Psoas muscle (tissue), 8 donors: Measurements from ENCODE around the gene MEX3C. TPM values are rescaled to one million over a fixed set of nuclear protein-coding genes. Genes with fewer than 3 reads are reported as not detected.
A peak's percentile ranks its signal among the peaks of the same experiment; 100 is the strongest.

Experiments
- ATAC-seq, 4 donors: fragments of 200-7000 bp; cut with Tn5 transposase; one replicate each; pipeline ENCODE4 v1.9.1; 2020; ENCODE audit warnings: moderate library complexity in 3 of 4, mild to moderate bottlenecking in 2 of 4
- DNase-seq, 2 donors: peaks; one replicate each; pipeline ENCODE4 v3.0.0-alpha.2; 2020
- H3K27ac ChIP-seq: fragments of 200-600 bp; one replicate; pipeline ENCODE4 v1.8.0; 2022
- H3K27me3 ChIP-seq, 3 donors: fragments of 200-600 bp in 1 of 3; one replicate each; pipeline versions ENCODE4 v1.6.1 to v1.8.0; 2013 to 2022; ENCODE audit warnings: low read length in 2 of 3, mild to moderate bottlenecking in 2 of 3, moderate library complexity in 1 of 3; ENCODE audit not compliant: insufficient read depth in 3 of 3
- H3K36me3 ChIP-seq, 2 donors: fragments of 200-600 bp in 1 of 2; one replicate each; pipeline versions ENCODE4 v1.6.1 to v1.8.0; 2013 to 2022; ENCODE audit warnings: low read depth in 1 of 2, mild to moderate bottlenecking in 1 of 2, moderate library complexity in 1 of 2; ENCODE audit not compliant: insufficient read depth in 1 of 2
- H3K4me1 ChIP-seq: fragments of 200-600 bp; one replicate; pipeline ENCODE4 v1.8.0; 2022
- H3K4me3 ChIP-seq: fragments of 200-600 bp; one replicate; pipeline ENCODE4 v1.8.0; 2022; ENCODE audit warnings: mild to moderate bottlenecking
- H3K9me3 ChIP-seq: fragments of 200-600 bp; one replicate; pipeline ENCODE4 v1.8.0; 2022
- WGBS, 3 donors: extraction: QIAGEN DNeasy Blood & Tissue Kit; methylation state at CpG; one replicate each; pipeline versions ENCODE4 v1.1.6 to v1.1.7; 2013; 5-methylcytosine and 5-hydroxymethylcytosine counted together
- intact Hi-C, 2 donors: fragments of 100-400 bp; cut with DNase I; formaldehyde crosslinking; loops; one replicate each; pipeline versions ENCODE4 v1.11.0 to v1.14.2; 2022
- polyA plus RNA-seq, 3 donors: library from polyadenylated mRNA; stranded (reverse); fragments of 200-250 nt; gene quantifications; one replicate each; pipeline ENCODE4 v1.2.3, GENCODE V29; 2013
- total RNA-seq, 4 donors: library from RNA; stranded (reverse); fragmentation: NEBNext Ultra II Directional in 2 of 4; extraction: Animal tissue kit (Norgen Biotek cat#: 25700) in 2 of 4; gene quantifications; one replicate each; pipeline versions ENCODE4 v1.2.1 to v1.2.4, GENCODE V29; 2021 to 2023
- TF ChIP-seq, protein P1 (sequence below): fragments of 200-600 bp; IDR thresholded peaks from one replicate; pipeline ENCODE4 v1.8.0; 2022; ENCODE audit warnings: antibody characterized with exemption
- donor health status: healthy with polysubstance abuse.
- donor health status: DM: no; HTN: no; CAD: no; lungs with moderate emphysema.
- donor health status: Bipolar disorder and iron deficiency.
- donor health status: healthy.
- donor health status: DM: yes; HTN: yes; CAD: no.
- donor health status: DM: no; HTN: no; CAD: no.
- donor health status: DM: no; HTN: no; CAD: no.
- donor health status: DM: yes; HTN: yes; CAD: no.

MEX3C gene
- total and polyA plus RNA-seq, 7 donors, result 5.1 to 15.1 (median 13.6) TPM

DNA sequence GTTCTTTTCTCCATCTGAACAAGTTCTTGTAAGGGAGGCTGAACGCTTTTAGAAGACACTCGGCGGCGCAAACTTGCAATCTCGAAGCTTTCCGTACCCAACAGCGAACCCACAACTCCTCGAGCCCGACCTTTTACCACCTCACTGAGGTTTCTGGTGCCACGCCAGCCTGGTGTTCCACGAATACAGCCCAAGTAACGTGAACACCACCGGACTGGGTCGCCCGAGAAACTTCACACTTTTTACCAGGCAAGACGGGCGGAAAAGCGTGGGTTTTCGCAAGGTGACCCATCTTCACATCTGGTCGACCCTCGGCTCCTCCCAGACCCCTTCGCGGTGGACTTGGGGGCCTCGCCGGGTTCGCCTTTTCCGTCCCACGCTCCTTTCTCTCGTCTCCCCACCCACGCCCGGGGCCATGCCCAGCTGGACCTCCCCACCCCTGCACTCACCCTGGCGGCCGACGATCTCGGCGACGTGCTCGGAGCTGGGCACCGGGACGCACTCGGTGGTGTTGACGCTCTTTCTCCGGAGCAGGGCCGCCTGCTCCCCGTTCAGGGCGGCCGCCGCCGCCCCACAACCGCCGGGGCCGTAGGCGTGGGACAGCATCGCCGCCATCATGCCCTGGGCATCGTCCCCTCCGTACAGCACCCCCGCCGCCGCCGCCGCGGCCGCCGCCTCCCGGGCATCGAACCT, 1.2 kb downstream of the MEX3C start:
- H3K4me3 ChIP-seq, result peak overlapping the region; percentile 91
- peak in 1 of 4 donors; percentile 2 for ATAC-seq
- 0 to 1% (median 0%) methylated on average over 53 to 66 of the region's 67 CpGs for WGBS, 3 donors
- intact Hi-C loops, result loop anchor here in 1 of 2 donors (5.0 to 10.0 kb wide), 2 partner anchors 229 to 911 kb away; partner anchors contain the start of genes CXXC1, ELAC1 and MBD1
- H3K9me3 ChIP-seq, result no peaks in the 10 kb centered on the region
- no peaks in the 10 kb centered on the region for H3K36me3 ChIP-seq
- TF ChIP-seq, protein P1, sequence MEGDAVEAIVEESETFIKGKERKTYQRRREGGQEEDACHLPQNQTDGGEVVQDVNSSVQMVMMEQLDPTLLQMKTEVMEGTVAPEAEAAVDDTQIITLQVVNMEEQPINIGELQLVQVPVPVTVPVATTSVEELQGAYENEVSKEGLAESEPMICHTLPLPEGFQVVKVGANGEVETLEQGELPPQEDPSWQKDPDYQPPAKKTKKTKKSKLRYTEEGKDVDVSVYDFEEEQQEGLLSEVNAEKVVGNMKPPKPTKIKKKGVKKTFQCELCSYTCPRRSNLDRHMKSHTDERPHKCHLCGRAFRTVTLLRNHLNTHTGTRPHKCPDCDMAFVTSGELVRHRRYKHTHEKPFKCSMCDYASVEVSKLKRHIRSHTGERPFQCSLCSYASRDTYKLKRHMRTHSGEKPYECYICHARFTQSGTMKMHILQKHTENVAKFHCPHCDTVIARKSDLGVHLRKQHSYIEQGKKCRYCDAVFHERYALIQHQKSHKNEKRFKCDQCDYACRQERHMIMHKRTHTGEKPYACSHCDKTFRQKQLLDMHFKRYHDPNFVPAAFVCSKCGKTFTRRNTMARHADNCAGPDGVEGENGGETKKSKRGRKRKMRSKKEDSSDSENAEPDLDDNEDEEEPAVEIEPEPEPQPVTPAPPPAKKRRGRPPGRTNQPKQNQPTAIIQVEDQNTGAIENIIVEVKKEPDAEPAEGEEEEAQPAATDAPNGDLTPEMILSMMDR, result no peak
- no peaks in the 10 kb centered on the region for H3K27me3 ChIP-seq
- peak overlapping the region; percentile 88 for H3K27ac ChIP-seq
- peaks cover 41% of the 10 kb centered on the region for H3K4me1 ChIP-seq
- DNase-seq, result peak; percentile 58 to 66

DNA sequence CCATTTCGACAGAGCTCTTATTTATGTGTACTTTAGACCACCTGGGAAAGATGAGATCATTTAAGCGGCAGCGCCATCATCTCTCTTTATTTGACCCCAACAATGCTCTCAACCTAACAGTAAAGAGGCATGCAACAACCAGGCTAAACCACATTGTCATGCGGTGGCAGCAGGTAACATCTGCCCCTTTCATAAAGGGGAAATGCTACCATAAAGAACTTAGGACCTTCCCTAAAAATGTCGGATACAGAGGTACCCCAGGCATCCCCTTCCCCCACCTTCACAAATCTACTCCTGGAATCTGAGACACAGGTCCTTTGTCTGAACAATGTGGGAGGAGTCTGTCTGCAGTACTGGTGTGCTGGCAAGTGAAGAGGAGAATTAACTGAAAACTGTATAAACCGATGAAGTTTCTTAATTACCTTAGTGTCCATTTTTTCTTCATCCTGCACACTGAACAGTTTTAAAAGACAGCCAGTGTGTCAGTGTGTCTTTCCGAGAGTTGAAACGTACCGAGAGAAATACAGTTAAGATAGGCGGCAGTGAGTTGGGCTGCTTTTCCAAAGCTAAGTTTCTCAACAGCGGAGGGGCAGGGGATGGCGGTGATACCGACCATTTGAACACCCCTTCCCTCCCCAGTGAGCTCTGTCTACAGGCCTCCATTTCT, 1.9 kb downstream of the MEX3C start:
- Histone ChIP-seq H3K4me3 (peak overlapping the region; percentile 91), H3K27ac (peak overlapping the region; percentile 88), H3K4me1 (peaks cover 48% of the 10 kb centered on the region), H3K27me3 (no peaks in the 10 kb centered on the region), H3K9me3 (no peaks in the 10 kb centered on the region), H3K36me3 (no peaks in the 10 kb centered on the region)
- DNase-seq, result no peak
- TF ChIP-seq, protein P1, result no peak
- ATAC-seq, result no peak
- intact Hi-C loops, result loop anchor here in 1 of 2 donors (5.0 to 10.0 kb wide), 2 partner anchors 228 to 911 kb away; partner anchors contain the start of genes CXXC1, ELAC1 and MBD1
- 1 to 3% (median 2%) methylated on average over 13 of the region's 13 CpGs for WGBS, 3 donors

DNA sequence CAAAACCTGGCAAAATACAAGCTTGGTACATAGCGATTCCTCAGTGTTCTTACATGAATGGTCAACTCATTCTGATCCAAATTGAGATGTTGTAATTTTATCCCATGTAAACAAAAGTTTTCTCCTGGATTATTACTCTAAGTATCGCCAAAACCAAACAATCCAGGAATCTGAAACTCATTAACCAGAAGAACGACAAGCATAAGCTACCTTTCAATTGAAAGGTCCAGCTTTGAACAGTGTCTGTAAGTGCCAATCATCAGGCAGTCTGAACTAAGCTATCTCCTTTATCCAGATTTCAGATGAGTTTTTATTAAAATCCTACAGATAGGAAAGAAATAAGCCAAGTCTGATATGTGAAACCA, 2.4 kb downstream of the MEX3C start:
- Histone ChIP-seq H3K27ac (no peak overlapping the region), H3K4me3 (peak overlapping the region; percentile 91), H3K36me3 (no peaks in the 10 kb centered on the region), H3K9me3 (no peaks in the 10 kb centered on the region), H3K27me3 (no peaks in the 10 kb centered on the region), H3K4me1 (peaks cover 48% of the 10 kb centered on the region)
- 9 to 18% (median 13%) methylated on average over 3 of the region's 3 CpGs for WGBS, 3 donors
- no peak for ATAC-seq
- TF ChIP-seq, protein P1, result no peak
- intact Hi-C loops, result loop anchor here in 1 of 2 donors (5.0 to 10.0 kb wide), 2 partner anchors 228 to 910 kb away; partner anchors contain the start of genes CXXC1, ELAC1 and MBD1
- no peak for DNase-seq

DNA sequence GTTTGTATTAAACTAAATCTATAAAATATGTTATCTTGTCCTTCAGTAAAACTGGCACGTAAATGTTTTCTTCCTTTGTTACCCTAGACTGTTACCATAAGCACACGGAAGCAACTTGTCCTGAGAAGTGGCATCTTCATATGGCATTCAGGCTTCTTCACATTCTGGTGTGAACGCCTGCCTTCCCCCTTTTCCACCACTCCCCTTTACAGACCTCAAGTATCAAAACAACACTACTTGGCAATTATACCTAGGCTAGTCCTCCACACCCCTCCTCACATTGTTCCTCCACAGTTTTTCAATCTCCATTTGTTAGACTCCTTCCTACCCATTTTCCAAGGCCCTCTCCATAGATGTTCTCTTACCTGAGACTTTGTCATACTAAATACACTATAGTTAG, 2.9 kb downstream of the MEX3C start:
- WGBS, 3 donors, result 41 to 48% (median 43%) methylated on average over 3 of the region's 3 CpGs
- ATAC-seq, result no peak
- peak overlapping the region; percentile 1 for H3K27ac ChIP-seq

More for the DNA sequence above, 2.9 kb downstream of the MEX3C start:
- TF ChIP-seq, protein P1, result no peak
- H3K9me3 ChIP-seq, result no peaks in the 10 kb centered on the region
- DNase-seq, result no peak
- no peaks in the 10 kb centered on the region for H3K36me3 ChIP-seq
- intact Hi-C loops, result loop anchor here (5.0 to 10.0 kb wide), 3 partner anchors 87 to 910 kb away; partner anchors contain the start of genes CXXC1 (in 1 of the 2), ELAC1 (in 1 of the 2) and MBD1 (in 1 of the 2)
- H3K27me3 ChIP-seq, result no peaks in the 10 kb centered on the region
- H3K4me3 ChIP-seq, result peak overlapping the region; percentile 91
- H3K4me1 ChIP-seq, result peaks cover 48% of the 10 kb centered on the region
